GM19043 (cell line): ENCODE data around the gene ITGB7.
"Not testable (repeated sequence)": the region's sequence is repeated elsewhere in the genome, so short reads cannot be mapped to it uniquely, and the experiment has no call there.

Experiments used
- ATAC-seq: cut with Tn5 transposase; IDR thresholded peaks from one replicate; pipeline ENCODE4 v1.9.1; 2021; ENCODE audit warnings: low read depth; ENCODE audit not compliant: unreplicated experiment

Gene ITGB7

DNA sequence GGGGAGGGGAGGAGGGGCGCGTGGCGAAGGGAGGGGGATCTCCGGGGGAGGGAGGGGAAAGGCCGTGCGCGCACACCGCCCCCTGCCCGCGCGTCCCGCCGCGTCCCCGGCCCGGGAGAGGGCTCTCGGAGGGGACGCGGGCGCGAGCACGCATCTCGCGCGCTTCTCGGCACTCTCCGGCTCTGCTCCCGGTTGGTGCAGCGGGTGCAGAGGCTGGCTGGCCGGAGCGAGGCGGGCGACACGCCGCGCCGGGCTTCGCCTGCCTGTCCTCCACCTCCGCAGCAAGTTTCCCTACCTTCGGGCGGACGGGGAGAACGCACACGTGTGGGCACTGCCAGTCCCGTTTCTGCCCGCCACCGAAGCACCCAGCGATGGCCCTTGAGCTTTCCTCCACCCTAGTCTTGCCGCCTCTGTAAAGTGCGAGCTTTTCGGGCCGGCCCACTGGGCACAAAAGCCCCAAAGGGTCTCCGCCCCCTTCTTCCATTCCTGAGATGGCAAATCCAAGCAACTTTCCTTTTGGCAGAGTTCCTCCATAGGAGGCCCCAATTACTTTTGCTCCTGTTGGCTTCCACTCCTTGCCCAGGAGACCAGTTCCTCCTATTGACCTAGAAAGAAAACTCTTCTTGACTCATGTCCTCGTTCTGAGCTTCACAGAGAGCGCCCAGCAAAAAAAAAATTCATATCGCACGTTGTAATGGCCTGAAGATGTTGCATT, 26.0 kb downstream of the ITGB7 start:
- peak; percentile 26 for ATAC-seq

DNA sequence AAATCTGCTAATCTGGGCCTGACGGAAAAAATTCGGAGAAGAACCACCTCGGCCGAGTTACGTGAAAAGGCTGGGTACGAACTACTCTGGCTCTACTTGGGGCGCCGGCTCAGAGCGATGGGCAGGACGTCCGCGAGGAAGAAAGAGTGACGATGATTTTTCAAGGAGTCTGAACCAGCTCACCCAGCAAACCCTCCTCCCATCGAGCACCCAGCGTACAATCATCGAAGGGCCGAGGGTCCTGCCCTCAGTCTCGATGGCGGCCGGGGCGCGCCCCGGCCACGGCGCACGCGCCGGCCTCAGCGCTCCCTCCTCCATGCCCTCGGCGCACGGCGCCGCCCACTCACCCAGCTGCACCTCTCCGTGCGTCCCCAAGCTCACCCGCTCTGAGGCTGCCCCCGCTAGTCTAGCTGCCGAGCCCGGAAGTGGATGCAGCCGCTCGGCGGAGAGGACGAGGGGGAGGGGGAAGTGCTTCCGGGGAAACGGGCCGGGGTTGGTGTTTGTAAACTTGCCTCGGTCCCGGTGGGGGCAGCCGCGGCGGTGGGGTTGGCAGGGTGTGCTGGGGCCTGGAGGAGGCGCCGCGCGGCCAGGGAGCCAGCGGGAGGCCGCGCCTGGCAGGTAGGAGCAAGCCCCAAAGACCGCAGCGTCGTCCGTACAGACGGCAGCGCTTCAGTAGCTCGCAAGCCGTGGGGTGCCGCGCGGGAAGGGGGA, 26.7 kb downstream of the ITGB7 start, which contains the start of the genes CSAD and ZNF740:
Gene CSAD, minus strand, starts transcription at position 706 of the 711 bp plus-strand sequence. CDS start 7,455 bp downstream, outside the sequence.
Gene ZNF740, plus strand, starts transcription at position 503 of the 711 bp plus-strand sequence. CDS start 1,262 bp downstream, outside the sequence.
- ATAC-seq, result peak; percentile 92

DNA sequence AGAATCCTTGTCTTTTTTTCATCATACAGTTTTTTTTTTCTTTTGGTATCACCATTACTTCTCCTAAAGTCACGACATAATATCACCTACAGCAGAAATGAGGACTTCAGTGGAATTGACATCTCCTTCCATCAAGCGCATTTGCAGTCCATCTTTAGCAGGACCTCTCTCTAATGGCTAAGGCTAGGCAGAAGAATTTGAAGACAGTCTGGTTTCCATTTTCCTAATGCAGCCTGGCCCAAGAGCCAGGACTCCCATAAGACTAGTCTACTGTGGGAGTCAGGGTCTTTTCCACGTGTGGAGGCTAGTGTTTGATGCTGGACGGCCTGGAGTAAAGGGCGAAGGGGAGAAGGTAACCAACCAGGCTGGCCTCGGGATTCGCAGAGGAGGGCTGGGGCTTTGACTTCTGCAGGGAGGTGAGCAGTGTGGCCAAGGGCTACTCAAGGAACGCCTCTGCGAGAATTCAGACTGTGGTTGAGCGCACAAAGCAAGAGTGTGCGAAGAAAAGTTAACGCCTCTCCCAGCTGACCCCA, 27.3 kb downstream of the ITGB7 start:
- ATAC-seq, result peak; percentile 21

DNA sequence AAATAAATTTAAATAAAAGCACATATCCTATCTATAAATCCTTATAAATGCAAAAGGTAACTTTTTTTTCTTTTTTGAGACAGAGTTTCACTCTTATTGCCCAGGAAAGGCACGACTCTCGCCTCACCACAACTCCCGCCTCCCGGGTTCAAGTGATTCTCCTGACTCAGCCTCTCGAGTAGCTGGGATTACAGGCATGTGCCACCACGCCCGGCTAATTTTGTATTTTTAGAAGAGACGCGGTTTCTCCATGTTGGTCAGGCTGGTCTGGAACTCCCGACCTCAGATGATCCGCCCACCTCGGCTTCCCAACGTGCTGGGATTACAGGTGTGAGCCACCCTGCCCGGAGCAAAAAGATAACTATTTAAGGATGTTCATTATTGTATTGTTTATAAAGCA, 28.2 kb downstream of the ITGB7 start:
- not testable (repeated sequence) for ATAC-seq

DNA sequence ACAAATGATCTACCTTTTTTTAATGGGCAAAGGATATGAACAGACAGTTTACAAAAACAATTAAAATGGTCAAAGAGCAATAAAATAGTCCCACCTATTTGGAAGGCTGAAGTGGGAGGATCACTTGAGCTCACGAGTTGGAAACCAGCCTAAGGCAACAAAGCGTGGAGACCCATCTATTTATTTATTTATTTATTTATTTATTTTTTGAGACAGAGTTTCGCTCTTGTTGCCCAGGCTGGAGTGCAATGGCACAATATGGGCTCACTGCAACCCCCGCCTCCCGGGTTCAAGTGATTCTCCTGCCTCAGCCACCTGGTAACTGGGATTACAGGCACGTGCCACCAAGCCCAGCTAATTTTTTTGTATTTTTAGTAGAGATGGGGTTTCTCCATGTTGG, 29.6 kb downstream of the ITGB7 start:
- not testable (repeated sequence) for ATAC-seq

DNA sequence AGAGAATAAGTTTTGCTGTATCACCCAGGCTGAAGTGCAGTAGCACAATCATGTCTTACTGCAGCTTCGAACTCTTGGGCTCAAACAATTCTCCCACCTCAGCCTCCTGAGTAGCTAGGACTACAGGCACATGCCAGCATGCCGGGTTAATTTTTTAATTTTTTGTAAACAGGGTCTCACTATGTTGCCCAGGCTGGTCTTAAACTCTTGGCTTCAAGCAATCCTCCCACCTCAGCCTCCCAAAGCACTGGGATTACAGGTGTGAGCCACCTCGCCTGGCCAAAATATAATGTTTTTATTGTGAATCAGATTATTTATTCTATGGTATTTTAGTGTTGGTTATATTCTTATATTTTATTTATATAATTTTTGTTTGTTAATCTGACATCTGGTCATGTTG, 30.3 kb downstream of the ITGB7 start:
- ATAC-seq, result no peak

DNA sequence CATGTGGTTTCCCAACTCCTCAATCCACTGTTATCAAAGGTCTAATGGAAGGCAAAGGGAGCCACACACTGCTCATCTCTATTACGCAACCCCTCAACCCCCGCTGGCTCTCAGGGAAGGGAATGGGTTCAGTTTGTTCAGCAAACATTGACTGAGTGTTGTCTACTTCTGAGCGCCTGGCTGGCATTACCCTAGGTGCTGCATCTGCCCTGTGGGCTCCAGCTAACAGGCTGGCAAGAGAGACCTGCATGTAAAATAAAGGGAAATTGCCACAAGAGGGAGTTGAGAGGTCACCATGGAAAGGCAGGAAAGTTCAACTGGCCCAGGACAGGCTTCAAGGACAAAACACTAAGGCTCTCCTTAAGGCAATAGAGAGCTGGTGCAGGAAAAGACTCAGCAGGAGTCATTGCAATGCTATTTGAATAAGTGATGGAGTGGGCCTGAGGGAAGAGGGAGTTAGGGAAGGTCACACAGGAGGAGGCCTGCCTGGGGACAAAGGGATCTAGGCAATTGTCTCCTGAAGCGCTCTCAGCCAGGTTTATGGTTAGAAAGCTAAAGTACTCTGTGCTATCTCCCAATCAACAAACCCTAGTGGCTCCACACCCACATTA, 32.1 kb downstream of the ITGB7 start:
- ATAC-seq, result no peak

DNA sequence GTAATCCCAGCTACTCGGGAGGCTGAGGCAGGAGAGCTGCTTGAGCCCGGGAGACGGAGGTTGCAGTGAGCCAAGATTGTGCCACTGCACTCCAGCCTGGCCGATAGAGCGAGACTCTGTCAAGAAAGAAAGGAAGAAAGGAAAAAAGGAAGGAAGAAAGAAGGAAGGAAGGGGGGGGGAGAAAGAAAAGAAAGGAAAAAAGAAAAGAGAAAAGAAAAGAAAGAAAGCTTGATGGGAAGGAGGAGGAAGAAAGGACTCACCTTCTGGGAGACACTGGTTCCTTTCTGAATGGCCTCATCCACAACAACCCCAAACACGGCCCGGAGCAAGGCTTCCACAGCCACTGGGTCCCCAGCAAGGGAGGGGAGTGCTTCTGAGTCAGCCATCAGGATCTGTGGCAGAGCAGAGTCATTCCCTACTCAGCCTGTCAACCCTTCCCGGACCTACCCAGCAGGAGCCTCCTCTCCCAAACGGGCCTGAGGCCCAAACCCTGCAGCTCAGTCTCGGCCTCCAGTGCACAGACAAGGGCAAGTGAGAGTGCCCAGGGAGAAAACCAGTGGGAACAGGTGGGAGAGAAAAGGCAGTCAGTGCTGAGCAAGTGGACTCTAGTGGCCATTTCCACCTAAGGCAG, 33.9 kb downstream of the ITGB7 start:
- ATAC-seq, result no peak

DNA sequence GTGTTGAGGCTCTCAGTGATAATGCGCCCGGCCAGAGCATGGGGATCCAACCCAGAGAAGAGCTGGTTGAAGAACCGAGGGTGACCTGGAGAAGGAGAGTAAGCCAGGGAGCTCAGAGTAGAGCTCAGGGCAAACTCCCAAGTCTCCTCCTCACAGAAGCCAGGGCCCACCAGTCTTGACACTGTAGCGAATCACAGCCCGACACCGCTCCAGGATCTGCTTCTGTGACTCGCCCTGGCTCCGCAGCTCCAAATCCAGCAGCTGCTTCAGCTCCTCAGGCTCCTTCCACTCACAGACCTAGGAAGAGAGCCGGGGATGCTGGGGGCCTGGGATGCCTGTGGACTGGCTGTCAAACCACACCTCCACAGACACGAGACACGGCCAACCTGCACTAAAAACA, 34.7 kb downstream of the ITGB7 start:
- ATAC-seq, result no peak

DNA sequence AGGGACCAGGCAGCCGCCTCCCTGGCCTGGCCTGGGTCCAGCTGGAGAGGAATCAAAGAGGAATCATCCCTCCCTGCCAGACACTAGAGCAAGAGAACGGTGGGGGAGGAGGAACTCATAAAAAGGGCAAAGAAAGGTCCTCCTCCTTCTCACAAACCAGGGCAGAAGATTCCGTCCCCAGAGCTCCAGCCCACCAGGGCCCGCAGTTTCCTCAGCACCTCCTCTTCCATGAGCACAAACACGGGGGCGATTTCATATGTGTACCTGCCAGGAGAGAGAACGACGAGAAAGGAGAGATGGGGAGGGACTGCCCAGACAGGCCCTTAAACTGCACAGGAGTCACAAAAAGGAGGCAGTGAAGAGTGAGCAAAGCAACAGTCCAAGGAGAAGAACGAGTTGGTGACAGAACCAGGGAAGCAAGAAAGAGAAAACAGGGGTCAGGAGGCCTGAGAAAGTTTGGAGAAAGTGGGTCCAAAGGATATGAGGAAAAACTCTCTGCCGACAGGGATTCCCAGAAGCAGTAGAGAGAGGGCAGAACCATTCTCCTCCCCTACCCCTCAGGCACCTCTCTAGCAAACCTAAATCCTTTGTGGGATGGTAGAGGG, 35.2 kb downstream of the ITGB7 start:
- ATAC-seq, result no peak

DNA sequence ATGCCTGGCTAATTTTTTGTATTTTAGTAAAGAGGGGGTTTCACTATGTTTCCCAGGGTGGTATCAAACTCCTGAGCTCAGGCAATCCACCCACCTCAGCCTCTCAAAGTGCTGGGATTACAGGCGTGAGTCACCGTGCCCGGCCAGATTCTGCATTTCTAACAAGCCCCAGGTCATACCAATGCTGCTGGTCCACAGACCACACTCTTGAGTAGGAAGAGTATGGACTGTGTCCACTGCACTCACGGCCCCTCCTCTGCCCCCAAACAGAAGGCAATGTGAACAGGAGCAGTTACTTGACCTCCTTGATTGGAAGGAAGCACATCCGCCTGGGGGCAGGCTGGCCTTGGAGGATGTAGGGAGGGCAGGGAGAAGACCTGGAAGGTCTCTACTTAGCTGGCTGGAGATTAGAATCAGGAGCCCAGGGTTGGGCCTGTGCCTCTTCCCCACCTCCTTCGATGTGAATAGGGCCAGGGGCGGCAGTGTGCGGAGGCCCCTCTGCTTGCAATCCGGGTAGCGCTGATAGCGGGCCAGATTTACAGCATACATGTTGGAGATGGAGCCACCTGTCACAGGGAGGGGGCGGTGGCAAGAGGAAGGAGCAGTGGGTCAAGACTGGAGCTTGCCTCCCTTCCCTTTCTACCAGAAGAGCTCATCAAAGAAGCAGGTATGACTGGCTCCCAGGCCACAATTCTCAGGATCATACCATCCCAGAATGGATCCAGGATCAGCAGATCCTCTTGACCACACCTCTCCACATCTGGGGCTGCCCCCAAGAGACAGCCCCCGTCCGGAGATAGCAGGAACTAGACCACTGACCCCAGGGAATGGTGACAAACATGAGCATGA, 36.0 kb downstream of the ITGB7 start:
- no peak for ATAC-seq

DNA sequence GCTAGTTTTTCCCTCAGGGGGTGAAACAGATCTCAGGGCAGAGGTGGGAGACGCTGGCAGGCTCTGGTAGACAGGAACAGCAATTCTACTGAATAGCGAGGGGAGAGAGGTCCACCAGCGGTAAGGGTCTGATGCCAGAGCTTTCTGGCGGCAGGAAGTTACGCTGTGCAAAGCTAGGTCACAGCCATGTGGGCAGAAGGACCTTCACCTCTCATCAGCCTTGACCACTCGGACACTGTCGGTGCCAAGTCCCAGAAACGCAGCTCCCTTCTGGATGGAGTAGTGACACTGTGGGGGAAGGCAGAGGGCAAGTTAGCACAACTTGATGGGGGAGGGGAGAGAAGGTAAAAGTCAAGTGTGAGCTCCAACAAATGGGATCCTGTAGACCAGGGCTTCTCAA, 36.8 kb downstream of the ITGB7 start:
- no peak for ATAC-seq

DNA sequence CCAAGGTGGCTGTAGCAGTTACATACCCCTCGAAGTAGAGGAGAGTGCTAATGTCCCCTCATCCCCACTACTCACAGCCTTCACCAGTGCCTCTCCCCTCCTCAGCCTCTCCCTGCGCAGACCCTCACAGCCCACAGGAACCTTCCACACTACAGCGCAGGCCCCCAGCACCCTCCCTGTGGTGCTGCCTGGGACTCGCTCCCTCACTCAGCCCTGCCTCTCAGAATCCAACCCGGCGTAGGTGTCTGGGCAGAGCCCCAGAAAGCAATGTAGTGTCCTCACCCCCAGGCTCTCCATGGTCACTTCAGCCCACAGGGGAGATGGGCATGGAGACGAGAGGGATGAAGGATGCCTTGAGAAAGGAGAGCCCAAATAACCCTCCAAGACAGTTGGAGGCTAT, 37.4 kb downstream of the ITGB7 start:
- ATAC-seq, result no peak

DNA sequence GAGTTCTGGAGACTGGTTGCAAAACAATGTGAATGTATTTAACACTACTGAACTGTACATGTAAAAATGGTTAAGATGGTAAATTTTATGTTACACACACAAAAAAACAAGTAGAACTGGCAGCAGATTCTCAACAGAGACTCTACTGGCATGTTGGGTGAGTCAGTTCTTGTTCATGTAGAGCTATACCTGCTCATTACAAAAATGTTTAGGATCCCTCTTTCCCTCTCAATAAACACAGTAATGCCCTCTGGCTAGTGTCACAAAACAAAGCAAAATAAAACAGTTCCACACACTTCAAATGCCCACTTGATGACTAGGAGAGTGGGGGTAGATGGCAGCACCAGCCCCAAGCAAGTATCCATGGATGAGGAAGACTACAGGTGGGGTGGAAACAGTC, 40.2 kb downstream of the ITGB7 start:
- no peak for ATAC-seq

DNA sequence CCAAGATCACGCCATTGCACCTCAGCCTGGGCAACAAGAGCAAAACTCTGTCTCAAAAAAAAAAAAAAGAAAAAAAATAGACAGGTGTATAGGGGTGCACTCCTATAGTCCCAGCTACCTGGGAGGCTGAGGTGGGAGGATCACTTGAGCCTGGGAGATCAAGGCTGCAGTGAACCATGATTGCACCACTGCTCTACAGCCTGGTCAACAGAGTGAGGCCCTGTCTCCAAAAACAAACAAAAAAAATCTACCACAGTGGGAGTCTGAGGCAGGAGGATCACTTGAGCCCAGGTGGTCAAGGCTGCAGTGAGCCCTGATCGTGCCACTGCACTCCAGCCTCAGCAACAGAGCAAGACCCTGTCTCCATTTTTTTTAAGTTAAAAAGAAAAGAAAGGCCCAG, 44.0 kb downstream of the ITGB7 start:
- not testable (repeated sequence) for ATAC-seq

DNA sequence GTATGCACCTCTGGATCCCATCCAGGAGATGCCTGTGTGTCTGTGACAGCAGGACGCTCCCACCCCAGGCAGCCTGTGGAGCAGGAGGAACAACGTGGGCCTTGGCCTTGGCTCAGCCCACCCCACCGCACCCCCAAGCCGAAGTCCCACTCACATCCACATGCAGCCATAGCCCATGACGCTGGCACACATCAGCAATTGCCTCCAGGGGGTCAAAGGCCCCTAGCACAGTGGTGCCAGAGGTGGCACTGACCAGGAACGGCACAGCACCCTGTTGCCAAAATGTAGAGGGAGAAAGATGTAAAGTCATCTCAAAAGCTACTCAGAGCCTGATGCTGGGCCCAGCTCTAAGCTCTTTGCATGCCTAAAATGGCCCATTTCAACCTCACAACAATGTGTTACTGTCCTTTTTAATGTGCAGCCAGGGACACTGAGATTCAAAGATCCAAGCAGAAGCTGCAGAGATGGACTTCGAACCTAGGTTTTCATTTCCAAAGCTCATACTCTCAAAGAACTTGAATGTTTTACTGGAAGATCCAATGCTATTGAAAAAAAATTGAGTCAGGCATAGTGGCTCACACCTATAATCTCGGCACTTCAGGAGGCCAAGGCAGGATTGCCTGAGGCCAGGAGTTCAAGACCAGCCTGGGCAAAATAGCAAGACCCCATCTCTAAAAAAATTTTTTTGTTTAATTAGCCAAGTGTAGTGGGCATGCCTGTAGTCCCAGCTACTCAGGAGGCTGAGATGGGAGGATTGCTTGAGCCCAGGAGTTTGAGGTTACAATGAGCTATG, 45.7 kb downstream of the ITGB7 start:
- ATAC-seq, result no peak

DNA sequence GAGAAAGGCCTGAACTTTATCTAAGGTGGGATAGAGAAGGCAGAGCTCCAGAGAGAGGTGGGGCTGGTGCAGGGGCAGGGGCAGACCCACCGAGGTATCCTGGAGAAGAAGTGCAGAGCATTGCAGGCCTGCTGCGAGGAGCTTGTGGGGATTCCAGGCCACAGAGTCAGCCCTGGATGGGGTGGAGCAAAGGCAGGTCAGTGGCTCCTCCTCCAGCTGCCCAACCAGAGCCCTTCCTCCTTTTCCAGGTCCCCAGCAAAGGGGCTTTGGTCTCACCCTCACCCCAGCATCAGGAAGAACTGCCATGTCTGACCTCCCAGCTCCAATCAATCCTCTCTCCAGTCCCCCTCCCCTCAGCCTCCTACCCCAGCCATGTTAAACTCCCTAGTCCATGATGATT, 46.4 kb downstream of the ITGB7 start:
- ATAC-seq, result no peak

DNA sequence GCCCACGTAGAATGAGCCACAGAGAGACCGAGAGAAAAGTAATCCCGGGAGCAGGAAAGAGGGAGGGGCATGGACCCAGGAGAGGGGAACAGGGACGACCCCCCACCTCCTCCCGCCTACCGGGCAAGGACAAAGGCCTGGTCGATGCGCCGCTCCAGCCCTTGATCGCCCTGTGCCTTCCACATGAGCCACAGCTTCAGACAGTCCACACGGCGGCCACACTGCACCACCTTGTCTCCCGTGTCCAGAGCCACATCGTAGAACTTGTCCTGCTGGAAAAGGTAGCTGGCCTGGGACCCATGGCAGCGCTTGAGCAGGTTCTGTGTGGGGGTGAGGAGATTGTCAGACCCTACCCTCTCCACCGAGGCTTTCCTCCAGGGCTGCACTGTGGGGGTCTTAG, 47.1 kb downstream of the ITGB7 start:
- no peak for ATAC-seq
